H54 (cell line): ENCODE data around the gene OST4.

ENCODE experiments used
- DNase-seq: peaks from one replicate; pipeline ENCODE4 v3.0.0; 2011; ENCODE audit warnings: low spot score, mixed read lengths; ENCODE audit not compliant: insufficient read length
- FAIRE-seq: peaks from 3 replicates; lab custom pipeline; 2011; peaks lifted over from hg19 to GRCh38; lab: Jason Lieb, UNC
- POLR2A ChIP-seq: IDR thresholded peaks from 2 replicates; pipeline ENCODE4 v1.6.1; 2011; ENCODE audit warnings: low read depth, mild to moderate bottlenecking, low read length

OST4 gene

DNA sequence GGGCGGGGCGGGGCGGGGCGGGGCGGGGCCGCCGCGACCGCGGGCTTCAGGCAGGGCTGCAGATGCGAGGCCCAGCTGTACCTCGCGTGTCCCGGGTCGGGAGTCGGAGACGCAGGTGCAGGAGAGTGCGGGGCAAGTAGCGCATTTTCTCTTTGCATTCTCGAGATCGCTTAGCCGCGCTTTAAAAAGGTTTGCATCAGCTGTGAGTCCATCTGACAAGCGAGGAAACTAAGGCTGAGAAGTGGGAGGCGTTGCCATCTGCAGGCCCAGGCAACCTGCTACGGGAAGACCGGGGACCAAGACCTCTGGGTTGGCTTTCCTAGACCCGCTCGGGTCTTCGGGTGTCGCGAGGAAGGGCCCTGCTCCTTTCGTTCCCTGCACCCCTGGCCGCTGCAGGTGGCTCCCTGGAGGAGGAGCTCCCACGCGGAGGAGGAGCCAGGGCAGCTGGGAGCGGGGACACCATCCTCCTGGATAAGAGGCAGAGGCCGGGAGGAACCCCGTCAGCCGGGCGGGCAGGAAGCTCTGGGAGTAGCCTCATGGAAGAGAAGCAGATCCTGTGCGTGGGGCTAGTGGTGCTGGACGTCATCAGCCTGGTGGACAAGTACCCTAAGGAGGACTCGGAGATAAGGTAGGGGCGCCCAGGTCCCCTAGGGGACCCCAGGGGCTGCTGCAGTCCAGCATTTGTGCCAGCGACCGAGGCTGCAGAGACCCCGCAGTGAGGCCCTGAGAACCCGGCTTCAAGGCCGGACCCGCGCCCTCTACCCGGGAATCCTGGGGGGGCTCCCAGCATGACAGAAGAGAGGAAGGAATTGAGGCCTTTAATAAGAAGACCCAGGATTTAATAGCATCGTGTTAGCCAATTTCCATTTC, 15.5 kb upstream of the OST4 start, which contains the start of gene KHK:
KHK (plus strand) TSS at position 49 of the 870 bp plus-strand sequence; CDS start at position 537, 488 bp downstream.
- no peak for TF ChIP-seq POLR2A
- no peak for FAIRE-seq
- peak; percentile 74 for DNase-seq

DNA sequence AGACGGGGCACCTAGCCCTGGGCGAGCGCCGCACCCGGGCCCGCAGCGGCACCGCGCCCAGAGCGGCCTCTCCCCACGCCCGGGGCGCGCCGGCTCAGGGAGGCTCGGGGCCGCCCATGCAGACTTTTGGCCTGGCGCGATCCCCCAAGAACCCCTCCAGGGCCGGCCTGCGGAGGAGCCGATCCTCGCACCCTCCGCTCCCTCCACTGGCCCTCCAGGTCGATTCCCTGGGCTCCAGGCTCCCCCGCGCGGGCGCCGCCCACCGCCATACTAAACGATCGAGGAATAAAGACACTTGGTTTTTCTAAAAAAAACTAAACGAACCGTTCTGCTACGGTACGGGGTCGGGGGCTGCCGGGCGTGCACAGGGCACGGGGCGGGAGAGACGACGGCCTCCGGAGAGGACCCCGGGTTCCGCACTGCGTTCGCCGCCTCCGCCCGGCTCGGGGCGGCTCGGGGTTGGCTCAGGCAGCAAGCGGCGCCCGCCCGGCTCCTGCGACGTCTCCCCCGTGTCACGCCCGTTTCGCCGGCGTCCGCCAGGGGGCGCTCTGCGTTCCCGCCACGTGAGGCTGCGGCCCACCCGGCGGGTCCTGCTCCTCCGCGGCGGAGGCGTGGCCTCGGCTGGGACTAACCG, 14.8 kb upstream of the OST4 start:
- peak; percentile 98 for DNase-seq
- peak; percentile 44; the same call in 1 of the 2 replicates for TF ChIP-seq POLR2A
- FAIRE-seq: no peak

DNA sequence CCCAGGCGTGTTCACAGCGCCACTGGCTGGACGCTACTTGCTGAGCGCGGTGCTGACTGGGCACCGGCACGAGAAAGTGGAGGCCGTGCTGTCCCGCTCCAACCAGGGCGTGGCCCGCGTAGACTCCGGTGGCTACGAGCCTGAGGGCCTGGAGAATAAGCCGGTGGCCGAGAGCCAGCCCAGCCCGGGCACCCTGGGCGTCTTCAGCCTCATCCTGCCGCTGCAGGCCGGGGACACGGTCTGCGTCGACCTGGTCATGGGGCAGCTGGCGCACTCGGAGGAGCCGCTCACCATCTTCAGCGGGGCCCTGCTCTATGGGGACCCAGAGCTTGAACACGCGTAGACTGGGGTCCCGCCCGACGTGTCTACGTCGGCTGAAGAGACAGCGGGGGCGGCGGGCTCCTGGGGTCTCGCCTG, 14.2 kb upstream of the OST4 start:
- peak; percentile 42; the same call in 1 of the 2 replicates for TF ChIP-seq POLR2A
- no peak for FAIRE-seq
- DNase-seq: peak; percentile 57

DNA sequence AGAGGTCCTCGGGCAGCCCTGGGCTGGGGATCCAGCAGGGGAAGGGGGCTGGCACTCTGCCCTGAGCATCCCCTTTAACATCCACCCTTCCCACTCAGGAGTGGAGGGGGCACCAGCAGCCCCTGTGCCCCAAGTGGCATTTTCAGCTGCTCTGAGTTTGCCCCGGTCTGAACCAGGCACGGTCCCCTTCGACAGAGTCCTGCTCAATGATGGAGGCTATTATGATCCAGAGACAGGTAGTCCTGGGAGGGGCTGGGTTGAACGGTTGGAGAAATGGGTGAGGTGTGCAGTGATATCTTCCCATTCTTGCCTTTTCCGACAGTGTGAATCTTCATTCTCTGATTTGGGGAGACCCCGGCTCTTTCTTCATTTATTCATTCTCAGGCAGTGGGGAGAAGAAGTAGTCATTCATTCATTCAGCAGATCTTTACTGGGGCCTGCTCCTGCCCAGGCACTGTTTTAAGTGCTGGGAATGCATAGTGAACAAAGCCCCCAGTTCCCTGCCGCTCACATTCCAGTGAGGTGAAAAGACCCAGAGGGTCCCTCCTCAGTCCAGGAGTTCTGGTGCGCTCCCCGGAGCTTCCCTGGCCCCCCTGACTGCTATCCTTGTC, 13.7 kb upstream of the OST4 start:
- no peak for DNase-seq
- no peak for TF ChIP-seq POLR2A
- no peak for FAIRE-seq

DNA sequence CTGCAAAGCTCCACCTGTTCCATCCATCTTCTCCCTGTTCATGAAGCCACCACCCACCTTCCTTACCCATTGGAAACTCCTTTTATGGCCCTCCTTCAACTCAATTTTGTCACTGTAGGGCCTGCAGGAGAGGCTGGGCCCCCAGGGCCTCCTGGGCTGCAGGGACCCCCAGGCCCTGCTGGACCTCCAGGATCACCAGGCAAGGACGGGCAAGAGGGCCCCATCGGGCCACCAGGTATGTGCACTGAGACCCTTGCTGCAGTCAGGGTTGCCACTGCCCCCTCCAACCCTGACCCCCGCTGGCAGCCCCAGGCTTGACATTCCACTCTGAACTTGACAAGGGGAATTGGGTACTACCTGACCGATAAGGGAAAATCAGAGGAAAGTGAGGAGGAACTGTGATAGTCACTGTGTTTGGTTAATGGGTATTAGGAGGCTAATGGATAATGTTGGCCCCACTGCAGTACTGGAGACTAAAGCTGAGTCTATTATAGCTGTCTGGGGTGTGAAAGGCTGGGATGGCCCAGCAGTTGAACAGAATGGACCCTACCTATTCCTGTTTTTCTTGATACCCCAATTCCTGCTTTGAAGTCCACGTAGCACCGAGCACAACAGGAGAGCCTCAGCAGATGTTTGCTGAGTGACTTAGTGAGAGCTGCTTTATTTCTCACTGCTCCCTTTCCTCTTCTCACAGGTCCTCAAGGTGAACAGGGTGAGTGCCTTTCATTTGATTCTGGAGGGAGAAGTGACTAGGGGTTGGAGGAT, 13.0 kb upstream of the OST4 start:
- no peak for TF ChIP-seq POLR2A
- no peak for DNase-seq
- FAIRE-seq: no peak

DNA sequence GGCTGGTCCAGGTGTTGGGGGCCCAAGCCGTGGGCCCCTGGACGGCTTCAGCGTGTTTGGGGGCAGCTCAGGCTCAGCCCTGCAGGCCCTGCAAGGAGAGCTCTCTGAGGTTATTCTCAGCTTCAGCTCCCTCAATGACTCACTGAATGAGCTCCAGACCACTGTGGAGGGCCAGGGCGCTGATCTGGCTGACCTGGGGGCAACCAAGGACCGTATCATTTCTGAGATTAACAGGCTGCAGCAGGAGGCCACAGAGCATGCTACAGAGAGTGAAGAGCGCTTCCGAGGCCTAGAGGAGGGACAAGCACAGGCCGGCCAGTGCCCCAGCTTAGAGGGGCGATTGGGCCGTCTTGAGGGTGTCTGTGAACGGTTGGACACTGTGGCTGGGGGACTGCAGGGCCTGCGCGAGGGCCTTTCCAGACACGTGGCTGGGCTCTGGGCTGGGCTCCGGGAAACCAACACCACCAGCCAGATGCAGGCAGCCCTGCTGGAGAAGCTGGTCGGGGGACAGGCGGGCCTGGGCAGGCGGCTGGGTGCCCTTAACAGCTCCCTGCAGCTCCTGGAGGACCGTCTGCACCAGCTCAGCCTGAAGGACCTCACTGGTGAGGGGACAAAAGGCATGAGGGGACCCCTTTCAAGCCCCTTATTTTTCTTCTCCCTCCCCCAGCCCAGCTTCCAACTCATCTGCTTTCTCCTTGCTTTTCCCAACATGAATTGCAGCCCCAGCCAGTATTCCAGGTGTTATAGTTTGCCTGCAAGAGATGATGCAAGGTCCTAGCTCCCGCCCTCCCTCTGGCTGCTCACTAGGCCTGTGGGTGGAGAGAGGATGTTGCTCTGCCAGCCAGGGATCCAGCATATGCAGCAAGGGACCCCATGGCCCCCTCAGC, 12.2 kb upstream of the OST4 start:
- DNase-seq: no peak
- no peak for FAIRE-seq

DNA sequence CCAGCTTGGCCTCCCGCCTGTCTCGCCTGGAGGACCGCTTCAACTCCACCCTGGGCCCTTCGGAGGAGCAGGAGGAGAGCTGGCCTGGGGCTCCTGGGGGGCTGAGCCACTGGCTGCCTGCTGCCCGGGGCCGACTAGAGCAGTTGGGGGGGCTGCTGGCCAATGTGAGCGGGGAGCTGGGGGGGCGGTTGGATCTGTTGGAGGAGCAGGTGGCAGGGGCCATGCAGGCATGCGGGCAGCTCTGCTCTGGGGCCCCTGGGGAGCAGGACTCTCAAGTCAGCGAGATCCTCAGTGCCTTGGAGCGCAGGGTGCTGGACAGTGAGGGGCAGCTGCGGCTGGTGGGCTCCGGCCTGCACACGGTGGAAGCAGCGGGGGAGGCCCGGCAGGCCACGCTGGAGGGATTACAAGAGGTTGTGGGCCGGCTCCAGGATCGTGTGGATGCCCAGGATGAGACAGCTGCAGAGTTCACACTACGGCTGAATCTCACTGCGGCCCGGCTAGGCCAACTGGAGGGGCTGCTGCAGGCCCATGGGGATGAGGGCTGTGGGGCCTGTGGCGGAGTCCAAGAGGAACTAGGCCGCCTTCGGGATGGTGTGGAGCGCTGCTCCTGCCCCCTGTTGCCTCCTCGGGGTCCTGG, 11.4 kb upstream of the OST4 start:
- DNase-seq: no peak
- TF ChIP-seq POLR2A: no peak
- FAIRE-seq: no peak

More for the DNA sequence above, 12.2 kb upstream of the OST4 start:
- no peak for TF ChIP-seq POLR2A

DNA sequence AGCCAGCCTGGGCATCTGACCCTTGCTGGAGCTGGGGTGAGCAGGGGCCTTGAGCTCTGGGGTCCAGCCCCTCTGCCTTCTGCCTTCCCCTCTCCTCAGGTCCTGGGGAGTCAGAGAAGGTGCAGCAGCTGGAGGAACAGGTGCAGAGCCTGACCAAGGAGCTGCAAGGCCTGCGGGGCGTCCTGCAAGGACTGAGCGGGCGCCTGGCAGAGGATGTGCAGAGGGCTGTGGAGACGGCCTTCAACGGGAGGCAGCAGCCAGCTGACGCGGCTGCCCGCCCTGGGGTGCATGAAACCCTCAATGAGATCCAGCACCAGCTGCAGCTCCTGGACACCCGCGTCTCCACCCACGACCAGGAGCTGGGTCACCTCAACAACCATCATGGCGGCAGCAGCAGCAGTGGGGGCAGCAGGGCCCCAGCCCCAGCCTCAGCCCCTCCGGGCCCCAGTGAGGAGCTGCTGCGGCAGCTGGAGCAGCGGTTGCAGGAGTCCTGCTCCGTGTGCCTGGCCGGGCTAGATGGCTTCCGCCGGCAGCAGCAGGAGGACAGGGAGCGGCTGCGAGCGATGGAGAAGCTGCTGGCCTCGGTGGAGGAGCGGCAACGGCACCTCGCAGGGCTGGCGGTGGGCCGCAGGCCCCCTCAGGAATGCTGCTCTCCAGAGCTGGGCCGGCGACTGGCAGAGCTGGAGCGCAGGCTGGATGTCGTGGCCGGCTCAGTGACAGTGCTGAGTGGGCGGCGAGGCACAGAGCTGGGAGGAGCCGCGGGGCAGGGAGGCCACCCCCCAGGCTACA, 10.7 kb upstream of the OST4 start:
- no peak for TF ChIP-seq POLR2A
- FAIRE-seq (no peak), DNase-seq (no peak)

DNA sequence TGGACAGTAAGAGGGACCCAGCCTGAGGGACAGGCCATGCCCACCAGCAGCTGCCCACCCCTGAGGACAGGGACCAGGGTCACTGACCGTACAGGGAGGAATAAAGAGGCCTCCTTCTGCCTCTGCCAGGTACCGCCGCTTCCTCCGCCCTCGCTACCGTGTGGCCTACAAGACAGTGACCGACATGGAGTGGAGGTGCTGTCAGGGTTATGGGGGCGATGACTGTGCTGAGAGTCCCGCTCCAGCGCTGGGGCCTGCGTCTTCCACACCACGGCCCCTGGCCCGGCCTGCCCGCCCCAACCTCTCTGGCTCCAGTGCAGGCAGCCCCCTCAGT, 9.1 kb upstream of the OST4 start:
- DNase-seq (no peak), FAIRE-seq (no peak)
- TF ChIP-seq POLR2A: no peak

DNA sequence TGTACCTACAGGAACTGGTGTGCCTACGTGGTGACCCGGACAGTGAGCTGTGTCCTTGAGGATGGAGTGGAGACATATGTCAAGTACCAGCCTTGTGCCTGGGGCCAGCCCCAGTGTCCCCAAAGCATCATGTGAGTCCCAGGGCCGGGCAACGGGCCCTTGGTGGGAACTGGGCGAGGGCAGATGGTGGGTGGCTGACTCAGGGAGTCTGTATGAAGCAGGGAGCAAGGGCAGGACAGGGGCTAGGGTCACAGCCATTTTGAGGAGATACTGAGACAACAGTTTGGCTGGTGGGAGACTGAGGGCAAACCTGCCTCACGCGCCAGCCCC, 8.7 kb upstream of the OST4 start:
- FAIRE-seq: no peak
- no peak for TF ChIP-seq POLR2A
- no peak for DNase-seq

DNA sequence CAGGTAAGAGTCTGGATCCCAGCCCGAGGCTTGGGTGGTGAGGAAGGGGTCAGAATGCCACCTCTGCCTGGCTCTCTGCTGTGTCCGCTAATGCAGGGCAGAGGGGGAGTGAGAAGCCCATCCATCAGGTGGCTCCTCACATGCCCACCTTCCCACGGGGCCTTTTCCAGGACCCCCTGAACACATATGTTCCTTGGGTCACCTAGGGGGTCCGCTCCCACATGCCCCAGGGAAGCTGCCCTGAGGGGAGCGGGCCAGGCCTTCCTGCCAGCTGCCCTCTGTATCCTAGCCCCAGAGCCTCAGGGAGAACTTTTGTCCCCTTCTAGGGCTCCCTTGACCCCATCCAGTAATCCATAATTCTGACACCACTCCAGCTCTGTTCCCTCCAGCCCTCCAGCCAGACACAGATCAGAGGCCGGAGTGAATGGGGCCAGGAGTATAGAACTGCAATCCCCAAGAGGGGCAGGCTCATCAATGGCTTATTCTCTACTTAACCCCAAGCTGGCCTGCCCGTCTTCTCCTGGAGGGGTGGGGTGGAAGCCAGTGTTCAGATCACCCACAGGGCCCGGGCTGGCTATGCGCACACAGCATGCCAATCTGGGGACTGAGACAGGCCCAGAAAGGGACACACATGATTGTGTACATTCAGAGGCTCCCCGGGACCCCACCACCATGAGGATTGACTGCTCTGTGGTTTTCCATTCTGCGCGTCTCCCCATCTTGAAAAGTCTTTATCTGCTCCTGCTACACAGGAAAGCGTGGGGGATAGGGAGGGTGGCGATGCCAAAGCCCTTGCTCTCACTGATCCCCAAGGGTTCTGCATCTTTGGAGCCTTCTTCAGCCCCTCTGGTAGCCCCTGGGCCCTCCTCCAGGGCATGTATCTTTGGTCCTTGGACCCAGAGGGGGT, 8.0 kb upstream of the OST4 start:
- no peak for TF ChIP-seq POLR2A
- DNase-seq (no peak), FAIRE-seq (no peak)
